Bronchial smooth muscle cell (primary cell): ENCODE data around the gene MSANTD2. TPM values are rescaled to one million over a fixed set of nuclear protein-coding genes. Genes with fewer than 3 reads are reported as not detected.

Source experiments
- total RNA-seq: library from RNA; depleted of rRNA; stranded (reverse); fragments of >200 nt; gene quantifications from 2 replicates; pipeline ENCODE4 v1.2.1, GENCODE V29; 2014

Gene MSANTD2
- 4.7 and 5.7 TPM in 2 replicates for total RNA-seq

DNA sequence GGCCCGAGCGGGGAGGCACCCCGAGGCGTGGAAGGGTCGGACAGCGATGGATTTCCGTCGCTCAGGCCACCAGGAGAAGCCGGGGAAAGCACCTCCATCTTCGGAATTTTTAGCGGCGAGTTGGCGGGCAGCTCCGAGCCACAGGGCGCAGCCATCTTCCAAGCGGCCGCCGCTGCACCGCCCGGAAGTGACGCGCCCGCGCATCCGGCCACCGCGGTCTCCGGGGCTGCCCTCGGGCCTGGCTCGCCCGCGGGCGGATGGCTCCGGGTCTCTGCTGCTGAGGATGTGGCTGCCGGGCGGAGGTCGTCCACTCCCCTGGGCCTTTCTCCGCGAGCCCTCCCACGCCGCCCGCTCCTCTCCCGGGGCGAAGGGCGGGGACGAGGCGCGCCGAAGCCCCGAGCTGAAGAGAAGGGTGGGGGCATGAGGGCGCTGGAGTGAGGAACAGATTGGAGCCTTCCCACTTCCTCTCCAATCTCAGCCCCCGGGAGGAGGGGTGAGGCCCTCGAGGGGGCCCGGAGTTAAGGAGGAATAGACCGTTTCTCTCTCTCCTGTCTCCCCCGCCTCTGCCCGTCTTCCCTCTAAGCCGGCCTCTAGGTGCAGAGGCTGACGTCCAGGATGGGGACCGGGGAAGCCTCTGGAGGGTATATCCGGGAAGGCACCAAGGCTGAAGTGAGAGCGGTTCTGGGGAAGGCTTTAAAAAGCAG, at the start of gene MSANTD2:
MSANTD2 (minus strand) TSS at position 181 of the 704 bp plus-strand sequence; CDS start at position 155, 26 bp downstream.

DNA sequence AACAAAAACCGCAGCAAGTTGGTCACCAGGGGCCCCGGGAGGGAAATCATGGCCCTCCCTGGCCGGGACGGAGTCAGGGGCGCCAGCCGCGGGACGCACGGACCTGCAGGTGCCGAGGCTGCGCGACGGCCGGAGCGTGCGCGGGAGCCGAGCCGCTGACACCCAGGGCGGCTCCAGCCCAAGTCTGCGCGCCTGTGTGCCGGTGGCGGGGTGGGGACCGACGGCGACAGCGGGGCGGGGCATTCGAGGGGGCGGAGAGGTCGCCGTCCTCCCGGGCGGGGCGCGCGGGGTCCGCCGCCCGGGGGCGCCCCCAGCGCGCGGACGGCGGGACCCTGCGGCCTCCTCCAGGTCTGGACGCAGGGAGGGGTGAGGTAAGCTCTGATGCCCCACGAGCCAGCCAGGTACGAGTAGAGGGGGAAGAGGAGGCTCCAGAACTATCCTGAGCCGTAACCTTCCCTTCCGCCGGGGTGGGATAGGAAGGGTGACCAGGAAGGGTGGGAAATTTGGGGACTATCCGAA, 38.0 kb downstream of the MSANTD2 start, which contains the start of gene ESAM:
ESAM (minus strand) TSS at position 186 of the 519 bp plus-strand sequence; CDS start at position 50, 136 bp downstream.

DNA sequence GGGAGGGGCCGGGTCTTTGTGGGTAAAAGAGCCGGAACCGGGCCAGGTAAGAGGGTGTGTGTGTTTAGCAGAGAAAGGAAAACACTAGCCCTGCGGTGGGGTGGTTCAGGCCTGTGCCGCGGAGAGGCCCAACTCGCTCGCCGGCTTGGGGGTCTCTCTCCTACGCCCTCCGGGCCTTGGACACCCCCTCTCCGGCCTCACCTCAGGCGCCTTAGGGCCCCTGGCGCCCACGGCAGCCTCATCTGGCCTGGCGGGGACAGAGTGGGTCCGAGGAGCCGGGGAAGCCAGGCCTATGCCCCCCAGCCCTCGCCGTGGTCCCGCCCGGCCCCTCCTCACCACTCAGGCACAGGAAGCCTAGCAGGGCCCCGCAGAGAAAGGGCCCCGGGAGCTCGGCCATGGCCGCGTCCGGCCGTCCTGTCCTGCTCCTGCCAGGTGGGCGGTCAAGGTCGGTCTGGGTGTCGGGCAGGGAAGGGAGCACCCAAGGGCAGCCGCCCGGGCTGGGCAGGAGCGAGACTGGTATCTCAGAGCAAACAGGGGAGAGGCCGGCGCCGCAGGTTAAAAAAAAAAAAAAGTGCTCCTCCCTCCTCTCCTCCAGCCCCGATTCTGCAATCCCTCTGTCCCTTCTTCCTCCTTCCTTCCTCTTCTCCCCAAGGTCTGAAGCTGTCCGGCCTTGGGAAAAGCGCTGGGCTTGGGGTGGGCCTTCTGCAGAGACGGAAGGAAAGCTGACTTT, 48.3 kb downstream of the MSANTD2 start, which contains the start of gene VSIG2:
VSIG2 (minus strand) TSS at position 515 of the 730 bp plus-strand sequence; CDS start at position 397, 118 bp downstream.

DNA sequence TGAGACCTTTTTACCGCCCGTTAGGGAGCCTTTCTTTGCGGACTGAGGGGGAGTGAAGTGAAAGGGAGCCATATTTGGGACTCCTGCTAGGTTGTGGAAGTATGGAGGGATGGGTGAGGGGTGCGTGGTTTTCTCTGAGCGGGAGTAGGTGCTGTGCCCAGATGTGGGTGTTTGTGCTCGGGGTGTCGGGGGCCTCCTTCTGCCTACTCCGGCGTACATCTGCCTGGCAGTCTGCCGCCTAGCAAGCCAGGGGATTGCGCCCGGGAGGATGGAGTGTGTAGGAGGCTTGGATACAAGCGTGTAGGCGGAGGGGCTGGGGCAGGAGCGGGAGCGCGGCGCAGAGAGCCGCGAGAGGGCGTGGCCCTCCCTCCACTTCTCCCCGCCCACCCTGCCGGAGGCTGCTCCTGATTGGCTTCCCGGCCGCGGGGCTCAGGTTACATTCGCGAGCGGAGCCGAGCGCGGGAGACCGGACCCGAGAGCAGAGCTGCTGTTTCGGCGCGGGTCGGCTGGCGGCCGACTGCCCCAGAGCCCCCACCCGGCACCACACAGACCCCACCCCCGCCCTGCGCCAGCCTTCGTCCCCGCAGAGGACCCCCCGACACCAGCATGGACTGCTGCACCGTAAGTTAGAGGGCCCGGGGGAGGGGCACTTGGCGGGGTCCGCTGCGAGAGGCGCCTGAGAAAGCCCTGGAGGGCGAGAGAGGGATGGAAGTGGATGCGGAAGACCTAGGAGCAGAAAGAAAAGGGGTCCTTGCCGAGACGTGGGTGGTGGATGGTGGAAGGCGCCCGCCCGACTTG, 60.5 kb downstream of the MSANTD2 start, which contains the start of gene NRGN:
NRGN (plus strand) TSS at position 464 of the 798 bp plus-strand sequence; CDS start at position 607, 143 bp downstream.

Other genes with a start within 250 kb of the MSANTD2 start
- gene OR8A1, start 230.4 kb downstream of the MSANTD2 start, total RNA-seq = not detected in 2 replicates
- gene PANX3, start 189.0 kb downstream of the MSANTD2 start, total RNA-seq = not detected in 2 replicates
- 14.3 and 15.0 TPM in 2 replicates for gene TBRG1, start 177.5 kb downstream of the MSANTD2 start, total RNA-seq
- 11.0 and 23.6 TPM in 2 replicates for gene SIAE, start 126.7 kb downstream of the MSANTD2 start, total RNA-seq
- gene SPA17, start 126.5 kb downstream of the MSANTD2 start, total RNA-seq = 7.3 and 11.7 TPM in 2 replicates
- 0.32 TPM in 1 of 2 replicates, not detected in the other for gene NRGN, start 60.5 kb downstream of the MSANTD2 start, total RNA-seq
- gene VSIG2, start 48.2 kb downstream of the MSANTD2 start, total RNA-seq = 0.09 and 0.16 TPM in 2 replicates
- 0.09 and 0.16 TPM in 2 replicates for gene ESAM, start 38.1 kb downstream of the MSANTD2 start, total RNA-seq
- 4.6 and 7.6 TPM in 2 replicates for gene ROBO3, start 65.0 kb upstream of the MSANTD2 start, total RNA-seq
- 0.09 and 1.1 TPM in 2 replicates for gene ROBO4, start 97.5 kb upstream of the MSANTD2 start, total RNA-seq
- gene HEPN1, start 118.8 kb upstream of the MSANTD2 start, total RNA-seq = not detected in 2 replicates
- gene HEPACAM, start 135.6 kb upstream of the MSANTD2 start, total RNA-seq = not detected in 2 replicates
- 0.43 and 0.63 TPM in 2 replicates for gene CCDC15, start 153.8 kb upstream of the MSANTD2 start, total RNA-seq